ENCODE results near the gene CEACAM20. TPM values are rescaled to one million over a fixed set of nuclear protein-coding genes. Genes with fewer than 3 reads are reported as not detected.

CEACAM20 gene
- total and polyA plus RNA-seq, 10 of the 15 experiments (the other 5 are each of a cell fraction or from before 2014, with no cell fraction given), result not detected

GRCh38 chr19:44540736-44541135, 11.3 kb upstream of the CEACAM20 start:
- FAIRE-seq (no peak), DNase-seq (ENCODE audit: low read depth, low spot score) (no peak), ATAC-seq (no peak)
- Histone ChIP-seq H3K27me3 (replicated peaks in 1 of 2; ENCODE audit: control insufficient read depth in 2 of 2, insufficient read depth in 2 of 2, low read length in 1 of 2) (no peaks in the 10 kb centered on the region), H3K9ac (ENCODE audit: control insufficient read depth, insufficient read depth, low read length) (no peak overlapping the region), H3K36me3 (ENCODE audit: control insufficient read depth in 2 of 2, insufficient read depth in 2 of 2, low read length in 1 of 2) (no peaks in the 10 kb centered on the region), H3K9me3 (replicated peaks; ENCODE audit: control insufficient read depth, insufficient read depth, low read length) (no peaks in the 10 kb centered on the region), H3K4me2 (ENCODE audit: control insufficient read depth, insufficient read depth) (no peak overlapping the region), H3K27ac (ENCODE audit: control insufficient read depth, insufficient read depth) (no peak overlapping the region), H3K4me3 (no peak overlapping the region), H3K4me1 (ENCODE audit: control insufficient read depth, insufficient read depth, low read length) (no peaks in the 10 kb centered on the region), H4K20me1 (ENCODE audit: control insufficient read depth, insufficient read depth) (no peaks in the 10 kb centered on the region), H3K79me2 (ENCODE audit: control insufficient read depth, insufficient read depth, low read length) (no peaks in the 10 kb centered on the region), H2AFZ (ENCODE audit: control insufficient read depth, low read depth, low read length) (no peak overlapping the region)
- POLR2A ChIA-PET, result no interaction called here
- WGBS (ENCODE audit: insufficient coverage, insufficient replicate concordance, low lambda C conversion rate, missing lambda C conversion rate), result 19% methylated on average over 8 of the region's 8 CpGs
- RAD21 ChIA-PET (ENCODE audit: unreplicated experiment), result no interaction called here
- BruUV-seq (replicated peaks), result no TSS peak
- SMC1A ChIA-PET (ENCODE audit: uncharacterized antibody, unreplicated experiment), result no interaction called here
- CTCF ChIA-PET, result no interaction called here
- in situ Hi-C loops (cut with MboI), result no loop called here
- intact Hi-C loops (cut with micrococcal nuclease; ENCODE audit: unreplicated experiment), result no loop called here
- TF ChIP-seq ZBED1 (IDR thresholded peaks at IDR 0.05; ENCODE audit: borderline replicate concordance) (no peak), BCLAF1 (IDR thresholded peaks at IDR 0.05) (no peak), E4F1 (IDR thresholded peaks at IDR 0.05; ENCODE audit: borderline replicate concordance, partially characterized antibody) (no peak), EED (IDR thresholded peaks at IDR 0.05; ENCODE audit: low read depth) (no peak), SIX5 (IDR thresholded peaks at IDR 0.05; ENCODE audit: low read depth, low read length, severe bottlenecking) (no peak), SP1 (IDR thresholded peaks at IDR 0.05; ENCODE audit: low read depth, low read length) (no peak), CHD4 (IDR thresholded peaks at IDR 0.05) (no peak), HSF1 (IDR thresholded peaks at IDR 0.05; ENCODE audit: low read depth, low read length) (no peak), MTA2 (IDR thresholded peaks at IDR 0.05; ENCODE audit: low read depth) (no peak), SRF (IDR thresholded peaks at IDR 0.05; ENCODE audit: low read depth in 2 of 2, low read length in 2 of 2) (no peak), MXI1 (IDR thresholded peaks at IDR 0.05; ENCODE audit: low read depth, low read length) (no peak), RCOR1 (conservative IDR thresholded peaks at IDR 0.05; ENCODE audit: low read depth, low read length) (no peak), RELB (IDR thresholded peaks at IDR 0.05; ENCODE audit: low read depth) (no peak), KAT2A (conservative IDR thresholded peaks at IDR 0.05; ENCODE audit: control insufficient read depth, low read depth, low read length) (no peak), PBX3 (IDR thresholded peaks at IDR 0.05; ENCODE audit: insufficient replicate concordance, low read depth, low read length) (no peak)

Measured in GM12878 (cell line).